ENCODE data around the gene RFPL1. TPM values are rescaled to one million over a fixed set of nuclear protein-coding genes. Genes with fewer than 3 reads are reported as not detected.
"Not testable (repeated sequence)": the region's sequence is repeated elsewhere in the genome, so short reads cannot be mapped to it uniquely, and the experiment has no call there.

RFPL1 gene
- total RNA-seq, 1 donor from 2014 or later: not detected

GRCh38 chr22:29489127-29489780 lies 50.9 kb downstream of the RFPL1 start:
- H3K4me3 Mint-ChIP-seq; intact Hi-C loops (cut with micrococcal nuclease); DNase-seq; H3K9me3 Mint-ChIP-seq; H3K27me3 Mint-ChIP-seq; H3K27ac Mint-ChIP-seq; H3K36me3 Mint-ChIP-seq (ENCODE audit: low read depth); H3K4me1 Mint-ChIP-seq: not testable (repeated sequence)

DNA sequence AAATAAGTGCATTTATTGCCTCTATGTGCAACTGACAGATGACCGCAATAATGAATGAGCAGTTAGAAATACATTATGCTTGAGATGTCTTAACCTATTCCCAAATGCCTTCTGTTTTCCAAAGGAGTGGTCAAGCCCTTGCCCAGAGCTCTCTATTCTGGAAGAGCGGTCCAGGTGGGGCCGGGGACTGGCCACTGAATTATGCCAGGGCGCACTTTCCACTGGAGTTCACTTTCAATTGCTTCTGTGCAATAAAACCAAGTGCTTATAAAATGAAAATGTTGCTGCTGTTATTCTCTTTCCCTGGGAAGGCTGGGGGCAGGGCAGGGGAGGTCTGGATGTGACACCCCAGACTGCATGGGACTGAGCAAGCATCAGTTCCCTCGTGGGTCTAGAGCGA lies 52.6 kb downstream of the RFPL1 start:
- intact Hi-C loops (cut with micrococcal nuclease): no loop called here
- Mint-ChIP-seq H3K36me3 (ENCODE audit: low read depth) (peaks cover 10% of the 10 kb centered on the region), H3K27me3 (peaks cover 3% of the 10 kb centered on the region), H3K4me1 (no peaks in the 10 kb centered on the region), H3K27ac (no peak overlapping the region), H3K4me3 (no peak overlapping the region), H3K9me3 (peaks cover 4% of the 10 kb centered on the region)
- no peak for DNase-seq

Other genes with a start within 250 kb of the RFPL1 start
- gene EMID1, start 232.7 kb upstream of the RFPL1 start, total RNA-seq: not detected in 2 replicates
- 49.5 and 51.9 TPM in 2 replicates for gene RHBDD3, start 170.6 kb upstream of the RFPL1 start, total RNA-seq
- gene EWSR1, start 170.3 kb upstream of the RFPL1 start, total RNA-seq: 445 and 446 TPM in 2 replicates
- gene GAS2L1, start 131.9 kb upstream of the RFPL1 start, total RNA-seq: 1.5 and 2.6 TPM in 2 replicates
- gene RASL10A, start 122.9 kb upstream of the RFPL1 start, total RNA-seq: 0.30 and 0.64 TPM in 2 replicates
- 79.1 and 83.7 TPM in 2 replicates for gene AP1B1, start 50.0 kb upstream of the RFPL1 start, total RNA-seq
- 7.9 TPM in 2 replicates for gene NEFH, start 41.6 kb downstream of the RFPL1 start, total RNA-seq
- 66.6 and 68.1 TPM in 2 replicates for gene THOC5, start 115.2 kb downstream of the RFPL1 start, total RNA-seq
- gene NIPSNAP1, start 142.5 kb downstream of the RFPL1 start, total RNA-seq: 45.9 and 46.5 TPM in 2 replicates
- gene NF2, start 165.1 kb downstream of the RFPL1 start, total RNA-seq: 59.1 and 61.9 TPM in 2 replicates

Measured in activated CD4-positive, alpha-beta T cell treated with anti-CD3 and anti-CD28 coated beads, Interleukin-2, amount 10 ng/mL, durations not matched to agents 24 days and 14 days (primary cell).